PC-9 (cell line): ENCODE results near the gene NOXA1.

Experiments
- EZH2 ChIP-seq: fragments of 200-600 bp; sonication (generic); IDR thresholded peaks from 2 replicates; pipeline ENCODE4 v1.8.0; 2017; ENCODE audit warnings: antibody characterized with exemption, low read depth
- TF ChIP-seq, protein P1 (sequence below): fragments of 200-600 bp; sonication (generic); conservative IDR thresholded peaks from 2 replicates; pipeline ENCODE4 v1.6.1; 2017; ENCODE audit warnings: mixed run types, antibody characterized with exemption, mild to moderate bottlenecking, moderate library complexity

DNA sequence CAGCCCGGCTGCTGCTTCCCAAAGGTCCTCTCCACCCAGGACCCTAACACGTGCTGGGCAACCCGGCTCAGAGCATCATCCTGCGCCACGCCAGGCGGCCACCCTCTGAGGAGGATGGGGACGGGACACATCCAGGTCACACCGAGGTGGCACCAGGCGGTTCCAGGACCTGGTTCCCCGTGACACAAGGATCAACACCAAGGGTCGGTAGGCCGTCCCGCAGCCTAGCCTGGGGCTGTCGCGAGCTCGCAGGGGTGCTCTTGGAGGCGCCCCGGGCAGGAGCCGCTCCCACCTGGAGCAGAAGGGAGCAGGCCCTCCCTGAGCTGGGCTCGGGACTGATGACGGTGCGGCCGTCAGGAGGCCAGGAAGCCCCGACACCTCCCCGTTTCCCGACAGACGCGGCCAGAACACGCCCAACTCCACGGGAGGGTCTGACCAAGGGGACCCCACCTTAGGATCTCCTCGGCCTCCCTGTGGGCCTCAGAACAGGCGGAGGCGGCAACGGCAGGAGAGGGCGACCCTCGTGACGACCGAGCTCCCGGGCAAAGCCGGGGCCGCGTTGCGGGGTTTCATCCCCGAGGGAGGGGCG lies 6.5 kb upstream of the NOXA1 start:
- TF ChIP-seq EZH2, result no peak
- TF ChIP-seq, protein P1, sequence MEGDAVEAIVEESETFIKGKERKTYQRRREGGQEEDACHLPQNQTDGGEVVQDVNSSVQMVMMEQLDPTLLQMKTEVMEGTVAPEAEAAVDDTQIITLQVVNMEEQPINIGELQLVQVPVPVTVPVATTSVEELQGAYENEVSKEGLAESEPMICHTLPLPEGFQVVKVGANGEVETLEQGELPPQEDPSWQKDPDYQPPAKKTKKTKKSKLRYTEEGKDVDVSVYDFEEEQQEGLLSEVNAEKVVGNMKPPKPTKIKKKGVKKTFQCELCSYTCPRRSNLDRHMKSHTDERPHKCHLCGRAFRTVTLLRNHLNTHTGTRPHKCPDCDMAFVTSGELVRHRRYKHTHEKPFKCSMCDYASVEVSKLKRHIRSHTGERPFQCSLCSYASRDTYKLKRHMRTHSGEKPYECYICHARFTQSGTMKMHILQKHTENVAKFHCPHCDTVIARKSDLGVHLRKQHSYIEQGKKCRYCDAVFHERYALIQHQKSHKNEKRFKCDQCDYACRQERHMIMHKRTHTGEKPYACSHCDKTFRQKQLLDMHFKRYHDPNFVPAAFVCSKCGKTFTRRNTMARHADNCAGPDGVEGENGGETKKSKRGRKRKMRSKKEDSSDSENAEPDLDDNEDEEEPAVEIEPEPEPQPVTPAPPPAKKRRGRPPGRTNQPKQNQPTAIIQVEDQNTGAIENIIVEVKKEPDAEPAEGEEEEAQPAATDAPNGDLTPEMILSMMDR, result no peak
